OCI-LY3 (cell line): ENCODE results near the gene WNT9B.

Experiments
- CTCF ChIP-seq: fragments of 200-600, 300-600 bp; sonication (generic); IDR thresholded peaks from 2 replicates; pipeline ENCODE4 v1.5.1; 2014; ENCODE audit warnings: antibody characterized with exemption, low read length, low read depth
- EZH2phosphoT487 ChIP-seq: fragments of 200-600 bp; shearing (Covaris generic); IDR thresholded peaks from 2 replicates; pipeline ENCODE4 v1.6.1; 2018; ENCODE audit warnings: antibody characterized with exemption, mixed run types, low read depth

- TF ChIP-seq CTCF (no peak), EZH2phosphoT487 (no peak)
These were observed 36.3 kb downstream of the WNT9B start for GRCh38 chr17:46887717-46888116.
